Neural progenitor cell (in vitro differentiated cells): Measurements from ENCODE around the gene SPDYE4.

Experiments used
- CTCF ChIP-seq: fragments of 200-600 bp; sonication (generic); IDR thresholded peaks from 2 replicates; pipeline ENCODE4 v1.5.1; 2017; ENCODE audit warnings: antibody characterized with exemption, mild to moderate bottlenecking
- EZH2 ChIP-seq: fragments of 200-600 bp; sonication (generic); IDR thresholded peaks from 2 replicates; pipeline ENCODE4 v1.6.1; 2017; ENCODE audit warnings: antibody characterized with exemption, mild to moderate bottlenecking, moderate library complexity
- EZH2phosphoT487 ChIP-seq: fragments of 200-600 bp; sonication (generic); IDR thresholded peaks from 2 replicates; pipeline ENCODE4 v1.6.1; 2017; ENCODE audit warnings: antibody characterized with exemption

GRCh38 chr17:8713878-8714277 is 44.5 kb downstream of the SPDYE4 start:
- TF ChIP-seq EZH2 (no peak), CTCF (no peak), EZH2phosphoT487 (no peak)
